Activated CD8-positive, alpha-beta memory T cell treated with anti-CD3 and anti-CD28 coated beads for 24 hours (primary cell): ENCODE results near the gene TENM4.
"Not testable (repeated sequence)": the region's sequence is repeated elsewhere in the genome, so short reads cannot be mapped to it uniquely, and the experiment has no call there.

Experiments used
- DNase-seq: peaks from one replicate; pipeline ENCODE4 v3.0.0-alpha.2; 2020

Gene TENM4

DNA sequence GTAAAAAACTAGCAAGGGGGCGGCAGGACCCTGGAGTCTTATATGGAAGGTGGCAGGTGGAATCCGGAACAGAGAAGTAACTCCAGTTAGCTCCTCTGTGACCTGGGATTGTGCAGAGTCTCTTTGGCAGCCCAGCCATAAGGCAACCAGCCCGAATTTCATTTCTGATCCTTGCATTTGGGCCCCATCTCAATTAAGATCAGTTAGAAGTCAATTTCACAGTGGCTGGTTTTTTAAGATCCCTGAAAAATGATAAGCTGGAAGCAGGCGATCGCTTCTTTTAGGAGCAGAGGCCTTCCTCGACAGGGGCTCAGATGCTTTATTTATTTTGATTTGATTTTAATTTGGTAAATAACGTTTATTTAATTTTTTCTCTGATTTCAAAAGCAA, 199.0 kb downstream of the TENM4 start:
- DNase-seq = no peak

DNA sequence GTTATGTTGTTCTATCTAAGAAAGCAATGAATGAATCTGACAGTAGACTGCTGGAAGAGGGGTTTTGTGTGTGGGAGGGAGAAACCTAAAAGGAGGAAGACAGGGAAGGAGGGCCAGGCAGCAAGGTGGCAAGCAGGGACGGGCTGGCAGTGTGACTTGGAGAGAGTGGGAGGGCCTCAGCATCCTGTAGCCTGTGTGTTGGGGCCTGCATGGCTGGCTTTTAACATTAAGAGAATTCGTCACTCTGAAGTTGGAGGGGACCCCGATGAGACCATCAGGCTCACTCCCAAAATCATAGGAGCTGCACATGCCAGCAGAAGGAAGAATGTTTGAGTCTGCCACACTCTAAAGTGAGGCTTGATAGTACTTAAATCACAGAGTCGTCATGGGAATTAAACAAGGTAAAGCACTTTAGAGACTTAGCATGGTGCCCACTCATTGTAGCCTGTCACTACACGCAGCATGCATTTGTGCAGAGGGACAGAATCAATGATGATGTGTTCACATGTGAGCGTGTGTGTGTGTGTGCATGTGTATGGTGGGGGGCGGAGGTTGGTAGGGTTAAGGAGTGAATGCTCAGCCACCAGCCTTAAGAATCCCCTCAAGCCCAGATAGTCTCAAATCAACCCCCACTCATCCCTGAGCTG, 199.5 kb downstream of the TENM4 start:
- no peak for DNase-seq

DNA sequence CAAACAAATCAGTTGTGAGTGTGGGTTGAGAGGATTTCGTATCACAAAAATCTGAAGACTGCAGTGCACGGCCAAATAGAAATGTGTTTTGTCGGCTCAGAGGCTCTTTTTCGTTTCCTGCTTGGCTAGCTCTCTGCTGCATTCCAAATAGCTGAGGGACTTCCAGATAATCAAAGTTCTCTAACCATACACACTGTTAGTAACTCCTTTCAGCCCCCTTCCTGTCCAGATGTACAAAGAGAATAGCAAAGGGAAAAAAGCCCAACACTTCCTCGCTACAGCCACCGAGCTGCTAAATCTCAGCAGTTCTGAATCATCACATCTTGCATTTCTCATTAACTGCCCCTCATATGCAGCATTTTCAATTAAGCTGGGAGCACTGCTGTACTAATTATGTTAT, 203.1 kb downstream of the TENM4 start:
- DNase-seq = no peak

DNA sequence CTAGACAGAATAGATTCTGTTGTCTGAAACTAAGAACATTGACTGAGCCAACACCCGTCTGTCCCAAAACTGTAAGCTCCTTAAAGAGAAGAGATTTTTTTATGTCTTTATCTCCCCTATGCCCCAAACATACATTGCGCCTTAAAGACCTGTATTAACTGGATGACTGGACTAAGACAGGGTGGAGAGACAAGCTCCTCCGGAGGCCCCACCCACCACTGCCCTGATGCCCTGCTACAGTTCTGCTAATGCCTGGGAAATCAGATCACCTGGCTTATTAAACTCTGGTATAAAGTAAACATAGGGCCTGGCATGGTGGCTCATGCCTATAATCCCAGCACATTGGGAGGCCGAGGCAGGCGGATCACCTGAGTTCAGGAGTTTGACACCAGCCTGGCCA, 203.7 kb downstream of the TENM4 start:
- no peak for DNase-seq

DNA sequence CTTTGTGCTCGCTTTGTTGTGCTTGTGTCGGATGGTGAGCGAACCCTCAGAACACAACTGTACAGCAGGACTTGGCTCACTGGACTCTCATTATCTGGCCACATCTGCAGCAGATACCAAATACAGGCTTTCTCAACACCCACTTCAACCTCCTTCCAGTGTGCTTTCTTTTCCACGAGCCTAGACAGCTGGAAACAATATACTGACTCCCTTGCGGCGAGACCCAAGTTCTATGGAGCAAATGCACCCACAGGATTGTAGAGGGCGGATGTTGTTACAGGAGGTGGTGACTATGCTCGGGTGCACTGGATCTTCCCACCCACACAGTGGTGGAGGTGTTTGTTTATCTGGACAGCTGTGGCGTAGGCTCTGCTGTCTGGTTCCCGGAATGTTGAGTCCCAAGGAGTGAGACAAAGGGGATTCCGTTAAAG, 204.3 kb downstream of the TENM4 start:
- DNase-seq = no peak

DNA sequence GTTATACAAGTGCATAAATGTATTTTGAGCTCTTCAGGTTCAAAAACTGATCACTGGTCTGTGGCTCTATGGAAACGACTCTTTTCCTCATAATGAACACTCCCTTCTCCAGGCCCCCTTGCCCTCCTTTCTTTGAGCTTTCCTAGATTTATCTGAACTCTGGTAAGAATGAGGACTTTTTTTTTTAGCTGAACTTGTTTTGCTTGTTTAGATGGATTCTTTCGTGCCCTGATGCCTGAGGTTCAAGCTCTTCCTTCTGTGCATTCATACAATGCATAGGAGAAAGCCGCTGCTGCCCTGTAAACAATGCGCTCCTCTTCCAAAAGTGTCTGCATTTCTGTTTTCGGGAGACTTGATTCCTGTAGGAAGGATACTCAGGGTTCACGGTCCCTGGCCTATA, 205.1 kb downstream of the TENM4 start:
- DNase-seq = no peak

DNA sequence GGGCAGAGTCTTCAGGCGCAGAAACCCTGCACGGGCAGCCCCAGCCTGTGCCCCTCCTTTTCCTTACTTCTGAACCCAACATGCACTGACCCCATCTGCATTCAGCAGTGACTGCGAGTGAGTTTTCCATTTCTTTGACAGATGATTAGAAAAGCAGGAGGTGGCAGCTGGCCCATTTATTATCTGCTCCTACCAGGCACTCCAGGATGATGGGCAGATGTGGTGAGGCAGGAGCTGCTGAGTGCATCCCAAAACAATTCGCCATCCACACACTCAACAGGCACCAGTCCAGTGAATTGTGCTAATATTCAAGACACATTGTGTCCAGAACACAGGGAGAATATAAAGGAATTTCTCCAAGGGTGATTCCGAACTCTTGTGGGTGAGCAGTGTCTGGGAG, 208.5 kb downstream of the TENM4 start:
- no peak for DNase-seq

DNA sequence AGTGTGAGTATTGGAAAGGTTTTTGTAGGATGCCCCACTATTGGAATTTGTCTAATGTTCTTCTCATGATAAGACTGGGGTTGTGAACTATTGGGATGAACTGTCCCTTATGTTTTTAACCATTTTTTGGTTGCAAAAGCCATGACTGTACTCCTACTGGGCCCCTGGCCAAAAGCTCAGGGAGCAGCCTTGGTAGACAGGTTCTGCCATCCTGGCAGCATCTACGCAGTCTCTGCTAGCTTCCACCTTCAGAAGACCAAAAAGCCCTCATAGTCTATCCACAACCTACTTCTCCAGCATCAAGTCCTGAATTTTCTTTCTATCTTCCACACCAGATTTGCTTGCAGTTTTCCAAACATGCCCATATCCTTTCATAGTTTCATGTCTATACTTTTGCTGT, 211.8 kb downstream of the TENM4 start:
- no peak for DNase-seq

DNA sequence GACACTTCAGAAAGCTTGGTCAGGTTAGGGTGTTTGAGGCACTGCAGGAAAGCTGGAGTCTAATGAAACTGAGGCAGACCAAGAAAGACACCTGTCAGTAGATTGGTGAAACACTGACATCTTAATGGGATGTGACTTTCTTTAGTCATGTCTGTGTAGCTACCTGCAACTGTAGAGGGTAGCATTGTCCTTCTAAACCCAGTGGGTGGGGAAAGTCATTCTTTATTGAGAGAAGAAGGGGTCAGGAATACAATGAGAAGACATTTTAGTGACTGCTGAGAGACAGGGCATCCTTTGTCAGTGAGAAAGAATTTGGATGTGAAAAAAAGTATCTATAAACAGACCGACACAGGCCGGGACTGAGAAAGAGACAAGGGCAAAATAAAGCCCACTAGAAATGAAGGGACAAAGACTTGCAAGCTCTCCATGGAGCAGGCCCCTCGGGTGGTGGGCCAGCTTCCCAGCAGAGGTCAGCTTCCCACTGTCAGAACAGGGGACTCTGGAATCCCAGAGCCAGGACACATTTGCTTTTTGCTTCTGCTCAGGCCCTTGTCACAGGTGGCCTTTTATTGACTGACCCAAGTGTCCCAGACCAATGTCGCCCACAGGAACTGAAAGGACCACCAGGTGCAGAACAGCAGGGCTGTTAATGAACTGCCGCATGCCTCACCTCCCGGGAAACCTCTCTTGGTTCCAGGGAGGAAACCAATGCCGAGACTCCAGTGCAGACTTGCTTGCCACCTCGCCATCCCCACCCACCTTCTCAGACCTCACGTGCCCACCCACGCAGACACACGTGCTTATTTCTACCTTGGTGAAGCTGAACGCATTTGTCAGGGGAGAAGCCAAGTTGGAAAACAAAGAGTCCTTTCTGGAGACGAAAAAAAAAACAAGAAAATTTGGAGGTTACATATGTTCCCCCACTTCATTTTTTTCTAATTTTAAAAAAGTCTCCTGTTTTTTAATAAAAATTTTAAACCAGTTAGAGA, 212.8 kb downstream of the TENM4 start:
- no peak for DNase-seq

DNA sequence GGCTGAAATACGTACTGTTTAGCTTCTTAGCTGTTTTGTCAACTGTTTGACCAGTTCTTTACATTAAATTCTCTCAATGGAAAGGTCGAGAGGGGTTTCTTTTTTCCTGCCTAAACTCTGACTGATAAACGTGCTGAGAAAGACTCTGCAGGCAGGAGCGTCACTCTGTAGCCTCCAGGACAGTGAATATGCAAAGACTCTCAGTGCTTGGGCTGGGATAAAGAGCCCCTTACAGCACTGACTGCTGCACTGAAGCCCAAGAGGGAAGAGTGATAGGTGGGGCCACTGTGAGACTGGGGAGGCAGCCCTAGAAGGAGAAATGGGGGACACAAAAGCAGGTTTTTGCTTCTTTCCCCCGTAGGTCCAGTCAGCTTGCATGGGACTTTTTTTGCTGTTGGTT, 213.5 kb downstream of the TENM4 start:
- no peak for DNase-seq

DNA sequence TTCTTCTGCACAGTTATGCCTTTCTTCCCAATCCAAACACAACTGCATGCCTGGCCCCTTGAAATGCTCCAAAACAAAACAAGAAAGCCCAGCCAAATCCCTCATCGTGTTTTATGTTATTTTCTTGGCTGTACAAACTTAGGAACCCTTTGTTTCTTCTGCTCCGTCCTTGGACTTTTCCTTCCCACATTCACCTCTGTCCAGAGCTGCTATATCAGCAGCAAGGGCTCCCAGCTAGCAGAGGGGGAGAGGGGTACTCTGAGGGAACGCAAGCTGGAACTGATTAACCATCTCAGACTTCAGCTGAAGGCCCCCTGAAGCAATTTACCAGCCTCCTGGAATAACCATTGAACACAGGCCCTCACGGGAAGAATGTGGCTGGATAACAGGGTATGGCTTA, 214.7 kb downstream of the TENM4 start:
- DNase-seq = no peak

DNA sequence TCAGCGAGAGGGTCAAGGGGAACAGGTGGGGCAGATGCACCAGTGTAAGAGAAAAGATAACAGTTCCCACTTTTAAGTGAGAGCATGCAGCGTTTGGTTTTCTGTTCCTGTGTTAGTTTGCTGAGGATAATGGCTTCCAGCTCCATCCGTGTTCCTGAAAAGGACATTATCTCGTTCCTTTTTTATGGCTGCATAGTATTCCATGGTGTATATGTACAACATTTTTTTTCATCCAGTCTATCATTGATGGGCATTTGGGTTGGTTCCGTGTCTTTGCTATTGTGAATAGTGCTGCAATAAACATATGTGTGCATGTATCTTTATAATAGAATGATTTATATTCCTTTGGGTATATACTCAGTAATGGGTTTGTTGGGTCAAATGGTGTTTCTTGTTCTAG, 218.7 kb downstream of the TENM4 start:
- not testable (repeated sequence) for DNase-seq

DNA sequence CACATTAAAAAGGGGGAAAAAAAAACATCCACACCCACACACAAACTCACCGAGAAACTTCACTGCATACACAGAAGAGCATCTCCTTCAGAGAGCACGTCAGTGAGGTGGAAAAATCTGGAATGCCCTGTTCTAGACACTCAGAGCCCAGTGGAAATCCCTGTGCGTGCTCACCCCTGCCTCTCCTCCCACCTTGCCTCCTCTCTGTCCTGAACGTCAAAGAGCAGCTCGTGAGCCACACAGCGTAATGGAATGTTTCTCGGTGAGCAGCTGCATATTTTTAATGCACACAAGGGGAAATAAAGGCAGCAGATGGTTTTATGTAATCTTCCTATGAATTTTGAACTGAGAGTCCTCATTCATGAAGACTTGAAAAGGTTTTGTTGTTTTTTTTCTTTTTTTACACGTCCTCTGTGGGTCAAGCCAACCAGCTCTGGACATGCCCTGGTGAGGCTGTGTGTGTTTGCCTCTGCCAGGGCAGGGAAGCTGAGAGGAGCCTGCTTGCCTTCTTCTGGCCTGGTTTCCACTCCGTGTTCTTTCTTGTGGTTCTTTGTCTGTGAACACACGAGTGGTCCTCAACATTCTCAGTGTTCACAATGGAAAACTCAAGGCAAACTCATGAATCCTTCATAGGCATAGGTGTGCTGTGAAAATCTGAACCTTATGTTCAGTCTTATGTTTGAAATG, 219.2 kb downstream of the TENM4 start:
- DNase-seq = no peak

DNA sequence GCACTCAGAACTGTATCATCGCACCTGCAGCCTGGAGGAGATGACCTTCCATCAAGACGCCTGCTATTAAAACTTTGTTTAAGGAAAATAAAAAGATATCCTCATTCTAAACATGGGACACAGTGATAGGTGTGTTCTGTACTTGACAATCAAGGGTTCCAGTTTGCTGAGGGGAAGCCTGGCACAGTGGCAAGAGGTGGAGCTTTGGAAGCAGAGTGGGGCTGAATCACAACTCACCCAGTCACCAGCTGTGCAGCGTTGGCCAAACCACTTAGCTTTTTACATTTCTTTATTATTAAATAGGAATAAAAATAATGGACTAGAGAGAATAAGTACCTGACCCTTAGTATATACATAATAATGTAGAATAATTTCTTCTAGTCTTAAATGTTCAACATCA, 220.7 kb downstream of the TENM4 start:
- no peak for DNase-seq

DNA sequence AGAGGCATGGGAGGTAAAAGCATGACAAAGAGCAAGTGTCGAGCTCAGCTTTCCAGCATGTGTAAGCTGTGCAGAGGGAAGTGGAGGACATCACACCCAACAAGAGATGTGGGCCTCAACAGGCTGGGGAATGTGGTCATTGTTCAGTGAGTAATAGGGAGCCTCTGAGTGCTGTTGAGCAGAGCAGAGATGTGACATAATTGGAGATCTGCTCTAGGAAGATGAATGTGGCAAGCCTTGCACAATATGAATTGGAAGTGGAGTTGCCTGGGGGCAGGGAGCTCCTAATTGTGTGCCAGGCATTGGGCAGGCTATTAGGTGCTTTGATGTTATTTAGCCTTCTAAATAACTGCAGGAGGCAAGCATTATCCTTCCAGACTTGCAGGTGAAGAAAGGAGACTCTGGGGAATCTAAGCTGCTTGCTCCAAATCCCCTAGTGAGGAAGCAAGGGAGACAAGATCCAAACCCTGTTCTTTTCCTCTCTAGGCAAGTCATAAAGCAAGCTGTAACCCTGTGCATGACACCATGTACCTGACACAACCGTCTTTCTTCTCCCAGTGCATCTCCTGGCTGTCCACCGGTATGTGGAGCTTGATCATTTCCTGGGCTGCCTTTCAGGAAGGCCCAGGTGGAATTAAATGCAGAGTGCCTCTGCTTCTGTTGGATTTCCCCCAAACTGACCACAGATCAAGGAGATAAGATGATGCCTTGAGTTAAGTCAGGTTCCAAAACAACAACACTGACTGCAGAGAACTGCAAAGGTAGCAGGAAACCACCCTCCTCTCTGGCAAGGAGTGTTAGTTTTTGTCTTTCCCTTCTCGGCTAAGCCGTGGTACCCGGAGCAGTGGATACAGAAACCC, 221.4 kb downstream of the TENM4 start:
- no peak for DNase-seq

DNA sequence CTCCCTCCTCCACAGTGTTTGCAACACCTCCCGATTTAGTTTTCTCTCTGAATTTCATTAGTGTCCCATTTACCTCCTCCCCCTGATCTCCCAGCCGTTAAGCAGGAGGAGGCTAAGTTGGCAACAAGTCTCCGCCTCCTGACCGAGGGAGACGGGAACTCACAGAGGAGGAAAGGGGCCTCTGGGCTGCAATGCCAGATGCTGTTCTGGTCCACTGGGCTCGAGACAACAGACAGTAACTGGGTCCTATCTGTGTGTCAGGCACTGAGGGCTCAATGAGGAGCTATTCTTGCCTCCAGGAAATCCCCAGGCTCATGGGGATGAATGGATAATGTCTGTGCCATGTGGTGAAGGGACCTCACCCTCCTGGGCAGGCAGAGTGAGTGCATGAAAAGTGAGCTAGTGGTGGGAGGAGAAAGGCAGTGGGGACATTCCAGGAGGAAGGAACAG, 228.1 kb downstream of the TENM4 start:
- no peak for DNase-seq

DNA sequence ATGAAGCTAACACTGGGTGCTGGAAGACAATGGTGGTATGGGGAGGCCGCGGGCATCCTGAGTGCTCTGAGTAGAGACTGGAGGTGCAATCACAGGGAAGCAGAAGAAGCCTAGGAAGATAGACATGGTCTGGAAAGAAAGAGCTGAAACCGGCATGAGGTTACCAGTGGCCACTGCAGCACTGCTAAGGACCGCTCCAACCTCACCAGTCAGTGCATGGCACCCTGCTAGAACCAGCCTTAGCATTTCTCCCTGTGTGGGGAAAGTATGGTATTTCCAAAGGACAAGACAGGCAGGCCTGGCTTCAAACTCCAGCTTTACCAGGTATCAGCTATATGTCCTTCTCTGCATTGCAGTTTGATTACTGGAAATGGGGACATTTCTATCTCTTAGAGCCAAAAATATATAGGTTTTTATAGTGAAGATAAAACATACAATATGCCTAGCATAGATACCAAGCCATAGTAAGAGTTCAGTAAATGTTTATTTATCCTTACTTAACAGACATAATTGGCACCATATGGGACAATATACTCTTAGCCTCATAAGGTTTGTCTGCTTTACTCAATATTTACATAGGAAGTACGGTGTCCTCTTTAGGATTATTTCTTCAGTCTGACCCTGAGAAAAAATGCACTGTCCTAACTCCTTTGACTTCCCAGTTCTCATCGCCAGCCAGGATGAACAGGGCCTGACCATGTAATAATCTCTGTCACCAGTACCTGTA, 231.1 kb downstream of the TENM4 start:
- DNase-seq = no peak

DNA sequence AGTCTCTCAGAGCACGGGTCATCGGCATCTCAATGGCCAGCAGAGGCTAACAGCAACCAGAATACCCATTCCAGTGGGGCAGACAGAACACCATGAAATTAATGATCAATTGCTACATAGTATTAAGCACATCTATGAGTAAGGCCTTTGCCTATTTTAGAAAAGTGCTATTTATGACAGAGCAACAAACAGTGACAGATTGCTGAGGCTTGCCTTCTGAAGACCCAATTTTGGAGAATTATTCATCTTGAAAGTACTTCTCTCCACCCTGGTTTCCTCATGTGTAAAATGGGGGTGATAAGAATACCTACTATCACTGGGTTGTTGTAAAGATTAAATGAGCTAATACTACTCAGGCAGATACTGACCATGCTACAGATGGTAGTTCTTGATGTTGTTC, 232.7 kb downstream of the TENM4 start:
- DNase-seq = no peak

DNA sequence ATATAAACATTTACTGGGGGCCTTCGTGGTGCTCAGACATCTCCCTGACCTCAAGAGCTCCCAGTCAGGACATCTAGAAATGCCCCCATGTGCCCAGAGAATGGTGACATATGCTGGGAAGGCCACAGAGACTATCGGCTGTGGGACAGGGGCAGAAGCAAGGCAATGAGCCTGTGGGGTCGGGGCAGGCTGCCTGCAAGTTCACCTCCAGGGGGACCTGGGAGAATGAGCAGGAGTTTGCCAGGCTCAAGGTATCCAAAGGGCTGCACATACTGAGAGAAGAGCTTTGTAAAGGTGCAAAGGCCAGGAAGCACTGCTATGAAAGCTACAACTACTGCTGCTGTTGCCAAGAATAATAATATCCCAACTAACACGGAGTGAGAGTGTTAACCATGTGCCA, 233.9 kb downstream of the TENM4 start:
- DNase-seq = no peak

DNA sequence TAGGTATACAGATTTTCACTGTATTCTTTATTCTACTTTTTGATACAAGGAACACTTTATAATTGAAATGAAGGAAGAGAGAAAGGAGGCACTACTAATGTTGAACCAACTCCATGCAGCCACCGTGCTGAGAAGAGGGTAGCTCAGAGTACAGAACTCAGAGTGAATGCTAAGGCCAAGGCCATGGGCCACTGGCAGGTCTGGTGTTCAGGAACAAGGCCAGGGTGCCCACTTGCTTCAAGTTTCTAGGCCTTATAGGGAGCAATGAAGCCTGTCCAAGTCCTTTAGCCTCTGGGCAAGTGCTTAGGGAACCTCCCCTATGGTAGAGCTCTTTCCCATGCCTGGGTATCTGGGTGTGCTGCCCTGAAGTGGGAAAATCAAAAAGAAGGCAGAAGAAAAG, 235.0 kb downstream of the TENM4 start:
- no peak for DNase-seq

DNA sequence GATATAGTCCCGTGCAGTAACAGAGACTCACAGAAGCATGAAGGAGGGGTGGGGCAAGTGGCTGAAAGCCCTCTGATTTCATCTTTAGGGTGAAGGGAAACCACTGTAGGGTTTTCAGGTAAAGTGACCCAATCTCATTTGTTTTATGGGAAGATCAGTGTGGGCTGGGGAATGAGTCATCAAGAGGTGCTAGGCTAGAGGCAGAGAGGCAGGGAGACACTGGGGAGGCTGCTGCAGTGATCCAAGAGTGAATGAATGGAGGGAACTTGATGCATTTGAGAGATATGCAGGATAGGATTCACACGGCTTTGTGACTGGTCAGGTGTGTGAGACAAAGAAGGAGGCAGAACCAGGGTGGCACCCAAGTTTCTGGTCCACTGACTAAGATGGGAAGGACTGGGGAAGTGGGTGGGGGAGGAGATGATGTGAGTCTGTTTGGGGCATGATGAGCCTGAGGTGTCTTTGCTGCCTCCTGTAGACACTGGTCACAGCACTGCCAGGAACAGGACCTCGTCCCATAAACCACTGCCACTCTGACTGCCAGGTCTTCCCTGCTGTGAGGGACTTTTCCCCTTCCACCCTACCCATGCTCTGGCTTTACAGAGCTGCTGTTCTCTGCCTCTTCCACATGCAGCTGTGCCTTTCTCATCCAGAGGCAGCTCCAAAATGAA, 239.0 kb downstream of the TENM4 start:
- no peak for DNase-seq
